ENCODE measurements around the gene CNTNAP2. TPM values are rescaled to one million over a fixed set of nuclear protein-coding genes. Genes with fewer than 3 reads are reported as not detected.

CNTNAP2 gene
- total RNA-seq, 1 experiment from 2014 or later, result 0.03 TPM

DNA sequence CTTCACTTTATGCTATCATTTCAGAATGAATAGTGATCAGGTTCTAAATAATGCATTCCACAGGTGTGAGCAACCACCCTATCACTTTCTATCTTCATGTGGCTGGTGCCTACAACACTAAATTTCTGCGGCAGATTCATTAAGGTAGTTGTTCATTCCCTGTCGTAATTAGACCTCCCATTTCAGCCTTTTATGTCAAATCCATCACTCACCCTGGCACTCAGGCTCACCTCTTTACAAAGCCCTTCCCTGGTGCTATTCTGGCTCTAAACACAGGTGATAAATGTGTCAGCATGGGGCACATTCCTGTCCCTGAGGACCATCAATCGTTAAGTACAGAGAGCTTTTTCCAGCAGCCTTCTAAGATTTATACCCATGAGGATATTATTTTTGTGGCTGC lies 2173.9 kb downstream of the CNTNAP2 start:
- H3K4me1 ChIP-seq (ENCODE audit: control insufficient read depth, insufficient read depth, low read length), result no peaks in the 10 kb centered on the region
- POLR2A ChIA-PET, result no interaction called here
- no peak for ATAC-seq
- H3K27me3 ChIP-seq (ENCODE audit: control insufficient read depth, insufficient read depth, low read length), result no peaks in the 10 kb centered on the region; the same call in 1 of the 2 replicates
- H3K4me3 ChIP-seq (ENCODE audit: low read depth in 2 of 2, low read length in 2 of 2), result no peak overlapping the region
- H3K36me3 ChIP-seq (ENCODE audit: control insufficient read depth, insufficient read depth, low read length), result no peaks in the 10 kb centered on the region
- CTCF ChIA-PET, result no interaction called here
- TF ChIP-seq SIN3A (IDR thresholded peaks at IDR 0.05; ENCODE audit: borderline replicate concordance, insufficient read depth, low read depth, low read length), result no peak
- TF ChIP-seq, protein P1, sequence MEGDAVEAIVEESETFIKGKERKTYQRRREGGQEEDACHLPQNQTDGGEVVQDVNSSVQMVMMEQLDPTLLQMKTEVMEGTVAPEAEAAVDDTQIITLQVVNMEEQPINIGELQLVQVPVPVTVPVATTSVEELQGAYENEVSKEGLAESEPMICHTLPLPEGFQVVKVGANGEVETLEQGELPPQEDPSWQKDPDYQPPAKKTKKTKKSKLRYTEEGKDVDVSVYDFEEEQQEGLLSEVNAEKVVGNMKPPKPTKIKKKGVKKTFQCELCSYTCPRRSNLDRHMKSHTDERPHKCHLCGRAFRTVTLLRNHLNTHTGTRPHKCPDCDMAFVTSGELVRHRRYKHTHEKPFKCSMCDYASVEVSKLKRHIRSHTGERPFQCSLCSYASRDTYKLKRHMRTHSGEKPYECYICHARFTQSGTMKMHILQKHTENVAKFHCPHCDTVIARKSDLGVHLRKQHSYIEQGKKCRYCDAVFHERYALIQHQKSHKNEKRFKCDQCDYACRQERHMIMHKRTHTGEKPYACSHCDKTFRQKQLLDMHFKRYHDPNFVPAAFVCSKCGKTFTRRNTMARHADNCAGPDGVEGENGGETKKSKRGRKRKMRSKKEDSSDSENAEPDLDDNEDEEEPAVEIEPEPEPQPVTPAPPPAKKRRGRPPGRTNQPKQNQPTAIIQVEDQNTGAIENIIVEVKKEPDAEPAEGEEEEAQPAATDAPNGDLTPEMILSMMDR (IDR thresholded peaks at IDR 0.05), result no peak
- no peak for TF ChIP-seq TCF7L2 (IDR thresholded peaks at IDR 0.05; ENCODE audit: low read depth, low read length)
- no peak for TF ChIP-seq POLR2AphosphoS5 (IDR thresholded peaks at IDR 0.05; ENCODE audit: low read depth, low read length)
- no peak for TF ChIP-seq REST (IDR thresholded peaks at IDR 0.05; ENCODE audit: insufficient read depth in 1 of 2, low read depth in 2 of 2, low read length in 1 of 2)
- in situ Hi-C loops (cut with HindIII; ENCODE audit: low pct_unique_long_range_greater_than_20kb, low sequenced_read_pairs) (no loop called here), intact Hi-C loops (cut with micrococcal nuclease; ENCODE audit: unreplicated experiment) (no loop called here)
- H3K9me3 ChIP-seq (ENCODE audit: control insufficient read depth, insufficient read depth, low read depth, low read length), result no peaks in the 10 kb centered on the region
- H3K27ac ChIP-seq (ENCODE audit: low read length), result no peak overlapping the region
- BruUV-seq (replicated peaks), result no TSS peak
- no peak for DNase-seq (ENCODE audit: low read depth, low spot score)

DNA sequence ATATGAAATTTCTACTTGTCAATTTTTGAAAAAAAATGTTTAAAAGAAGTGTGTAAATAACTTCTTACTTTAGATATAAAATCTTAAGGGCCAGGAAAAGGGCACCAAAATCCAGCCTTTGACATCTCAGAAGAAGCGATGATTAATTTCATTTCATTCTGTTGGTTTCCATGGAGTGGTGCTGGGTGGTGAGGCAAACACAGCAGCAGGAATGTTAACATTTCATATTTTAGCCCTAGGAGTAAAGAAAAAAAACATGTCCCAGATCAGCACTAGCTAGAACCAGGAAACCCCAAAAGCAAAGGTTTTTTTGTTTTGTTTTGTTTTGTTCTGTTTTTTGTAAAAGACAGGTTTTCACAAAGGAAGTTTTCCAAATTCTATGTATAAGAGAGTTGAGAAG lies 2175.2 kb downstream of the CNTNAP2 start:
- H3K36me3 ChIP-seq (ENCODE audit: control insufficient read depth, insufficient read depth, low read length), result no peaks in the 10 kb centered on the region
- DNase-seq (ENCODE audit: low read depth, low spot score) (no peak), ATAC-seq (no peak)
- intact Hi-C loops (cut with micrococcal nuclease; ENCODE audit: unreplicated experiment) (no loop called here), in situ Hi-C loops (cut with HindIII; ENCODE audit: low pct_unique_long_range_greater_than_20kb, low sequenced_read_pairs) (no loop called here)
- no TSS peak for BruUV-seq (replicated peaks)
- no peaks in the 10 kb centered on the region for H3K9me3 ChIP-seq (ENCODE audit: control insufficient read depth, insufficient read depth, low read depth, low read length)
- no peak overlapping the region for H3K27ac ChIP-seq (ENCODE audit: low read length)
- CTCF ChIA-PET, result no interaction called here
- no peaks in the 10 kb centered on the region for H3K4me1 ChIP-seq (ENCODE audit: control insufficient read depth, insufficient read depth, low read length)
- no peak overlapping the region for H3K4me3 ChIP-seq (ENCODE audit: low read depth in 2 of 2, low read length in 2 of 2)
- no peaks in the 10 kb centered on the region; the same call in 1 of the 2 replicates for H3K27me3 ChIP-seq (ENCODE audit: control insufficient read depth, insufficient read depth, low read length)
- TF ChIP-seq, protein P1 (IDR thresholded peaks at IDR 0.05), result no peak
- TF ChIP-seq REST (IDR thresholded peaks at IDR 0.05; ENCODE audit: insufficient read depth in 1 of 2, low read depth in 2 of 2, low read length in 1 of 2) (no peak), POLR2AphosphoS5 (IDR thresholded peaks at IDR 0.05; ENCODE audit: low read depth, low read length) (no peak), SIN3A (IDR thresholded peaks at IDR 0.05; ENCODE audit: borderline replicate concordance, insufficient read depth, low read depth, low read length) (no peak), TCF7L2 (IDR thresholded peaks at IDR 0.05; ENCODE audit: low read depth, low read length) (no peak)
- POLR2A ChIA-PET, result no interaction called here
